Neutrophil (primary cell): ENCODE results near the gene ABCC3.

ENCODE experiments used
- H3K27ac ChIP-seq: fragments of 200-600 bp; sonication (generic); 2 replicates; pipeline ENCODE4 v1.5.1; 2016; ENCODE audit warnings: mild to moderate bottlenecking, moderate library complexity
- H3K27me3 ChIP-seq: fragments of 200-600 bp; sonication (generic); 2 replicates; pipeline ENCODE4 v1.6.0; 2016; ENCODE audit warnings: mild to moderate bottlenecking
- H3K36me3 ChIP-seq: fragments of 200-600 bp; sonication (generic); 2 replicates; pipeline ENCODE4 v1.5.1; 2017
- H3K4me1 ChIP-seq, 2 experiments: fragments of 200-600 bp in 1 of 2; sonication (generic) in 1 of 2; 1 replicate in 1 of 2; 2 replicates in 1 of 2; pipeline versions ENCODE4 v1.5.1 to v1.6.1; 2013 to 2016; ENCODE audit warnings: low read depth in 1 of 2, low read length in 1 of 2, mild to moderate bottlenecking in 1 of 2, moderate library complexity in 1 of 2; ENCODE audit not compliant: control insufficient read depth in 1 of 2, insufficient read depth in 1 of 2
- H3K4me3 ChIP-seq, 2 experiments: fragments of 200-600 bp in 1 of 2; sonication (generic) in 1 of 2; 1 replicate in 1 of 2; 2 replicates in 1 of 2; pipeline ENCODE4 v1.5.1; 2013 to 2016; ENCODE audit warnings: low read depth in 1 of 2, low read length in 1 of 2, mild to moderate bottlenecking in 1 of 2, moderate library complexity in 1 of 2
- H3K9me3 ChIP-seq: fragments of 200-600 bp; sonication (generic); 2 replicates; pipeline ENCODE4 v1.5.1; 2016
- TF ChIP-seq, protein P1 (sequence below): fragments of 200-600 bp; sonication (generic); IDR thresholded peaks from 2 replicates; pipeline ENCODE4 v1.5.1; 2016; ENCODE audit warnings: antibody characterized with exemption

Gene ABCC3

DNA sequence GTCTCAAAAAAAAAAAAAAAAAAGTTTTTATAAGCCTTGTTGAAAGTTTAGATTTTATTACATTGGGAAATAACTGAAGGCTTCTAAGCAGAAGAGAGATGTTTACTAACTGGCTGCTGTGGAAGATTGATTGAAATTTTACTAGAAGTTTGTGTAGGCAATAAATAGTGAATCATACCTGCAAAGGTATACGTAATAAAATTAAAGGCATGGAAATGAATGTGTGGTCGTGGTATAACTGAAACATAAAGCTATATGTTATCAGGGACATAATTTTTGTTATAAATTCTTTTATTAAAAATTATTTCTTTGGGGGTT lies 93.4 kb downstream of the ABCC3 start:
- Histone ChIP-seq H3K4me3 (no peak overlapping the region), H3K9me3 (no peaks in the 10 kb centered on the region), H3K4me1 (peaks cover 0 to 2% of the 10 kb centered on the region in 2 experiments), H3K36me3 (no peaks in the 10 kb centered on the region), H3K27me3 (no peaks in the 10 kb centered on the region), H3K27ac (no peak overlapping the region)
- TF ChIP-seq, protein P1, sequence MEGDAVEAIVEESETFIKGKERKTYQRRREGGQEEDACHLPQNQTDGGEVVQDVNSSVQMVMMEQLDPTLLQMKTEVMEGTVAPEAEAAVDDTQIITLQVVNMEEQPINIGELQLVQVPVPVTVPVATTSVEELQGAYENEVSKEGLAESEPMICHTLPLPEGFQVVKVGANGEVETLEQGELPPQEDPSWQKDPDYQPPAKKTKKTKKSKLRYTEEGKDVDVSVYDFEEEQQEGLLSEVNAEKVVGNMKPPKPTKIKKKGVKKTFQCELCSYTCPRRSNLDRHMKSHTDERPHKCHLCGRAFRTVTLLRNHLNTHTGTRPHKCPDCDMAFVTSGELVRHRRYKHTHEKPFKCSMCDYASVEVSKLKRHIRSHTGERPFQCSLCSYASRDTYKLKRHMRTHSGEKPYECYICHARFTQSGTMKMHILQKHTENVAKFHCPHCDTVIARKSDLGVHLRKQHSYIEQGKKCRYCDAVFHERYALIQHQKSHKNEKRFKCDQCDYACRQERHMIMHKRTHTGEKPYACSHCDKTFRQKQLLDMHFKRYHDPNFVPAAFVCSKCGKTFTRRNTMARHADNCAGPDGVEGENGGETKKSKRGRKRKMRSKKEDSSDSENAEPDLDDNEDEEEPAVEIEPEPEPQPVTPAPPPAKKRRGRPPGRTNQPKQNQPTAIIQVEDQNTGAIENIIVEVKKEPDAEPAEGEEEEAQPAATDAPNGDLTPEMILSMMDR: no peak

DNA sequence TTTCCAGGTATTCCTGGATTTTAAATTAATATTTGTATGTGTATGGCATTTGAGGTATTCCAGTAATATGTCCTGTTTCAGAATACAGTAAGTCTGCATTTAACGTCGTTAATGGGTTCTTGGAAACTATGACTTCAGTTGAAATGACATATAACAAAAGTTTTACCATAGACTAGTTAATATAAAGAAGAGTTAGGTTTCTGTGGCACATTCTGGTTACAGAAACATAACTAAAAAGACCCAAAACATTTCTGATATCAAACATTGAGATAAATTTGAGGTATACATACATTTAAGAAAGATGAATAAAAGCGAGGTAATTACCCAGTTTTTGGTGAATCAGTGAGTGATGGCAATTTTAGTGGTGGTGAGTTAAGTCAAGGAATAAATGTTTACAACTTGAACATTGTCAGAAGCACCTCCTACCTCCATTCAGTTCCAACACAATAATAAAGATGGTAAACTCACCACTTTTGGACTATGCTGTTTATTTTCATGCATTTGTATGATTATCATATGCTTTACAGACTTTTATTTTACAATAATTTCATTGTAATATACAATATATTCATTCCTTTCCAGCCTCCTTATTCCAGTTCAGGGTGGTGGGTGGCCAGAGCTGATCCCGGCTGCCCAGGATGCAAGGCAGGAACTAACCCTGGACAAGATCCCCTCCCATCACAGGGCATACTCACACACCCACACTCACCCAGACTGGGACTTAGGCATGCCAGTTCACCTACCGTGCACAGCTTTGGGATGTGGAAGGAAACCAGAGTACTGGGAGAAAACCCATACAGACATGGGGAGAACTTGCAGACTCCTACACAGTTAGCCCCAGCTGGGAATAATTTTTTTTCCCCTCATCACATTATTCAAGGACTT lies 94.4 kb downstream of the ABCC3 start:
- H3K4me3 ChIP-seq: no peak overlapping the region
- H3K27me3 ChIP-seq: no peaks in the 10 kb centered on the region
- H3K4me1 ChIP-seq: no peaks in the 10 kb centered on the region
- TF ChIP-seq, protein P1: no peak
- no peaks in the 10 kb centered on the region for H3K9me3 ChIP-seq
- no peaks in the 10 kb centered on the region for H3K36me3 ChIP-seq
- H3K27ac ChIP-seq: no peak overlapping the region

DNA sequence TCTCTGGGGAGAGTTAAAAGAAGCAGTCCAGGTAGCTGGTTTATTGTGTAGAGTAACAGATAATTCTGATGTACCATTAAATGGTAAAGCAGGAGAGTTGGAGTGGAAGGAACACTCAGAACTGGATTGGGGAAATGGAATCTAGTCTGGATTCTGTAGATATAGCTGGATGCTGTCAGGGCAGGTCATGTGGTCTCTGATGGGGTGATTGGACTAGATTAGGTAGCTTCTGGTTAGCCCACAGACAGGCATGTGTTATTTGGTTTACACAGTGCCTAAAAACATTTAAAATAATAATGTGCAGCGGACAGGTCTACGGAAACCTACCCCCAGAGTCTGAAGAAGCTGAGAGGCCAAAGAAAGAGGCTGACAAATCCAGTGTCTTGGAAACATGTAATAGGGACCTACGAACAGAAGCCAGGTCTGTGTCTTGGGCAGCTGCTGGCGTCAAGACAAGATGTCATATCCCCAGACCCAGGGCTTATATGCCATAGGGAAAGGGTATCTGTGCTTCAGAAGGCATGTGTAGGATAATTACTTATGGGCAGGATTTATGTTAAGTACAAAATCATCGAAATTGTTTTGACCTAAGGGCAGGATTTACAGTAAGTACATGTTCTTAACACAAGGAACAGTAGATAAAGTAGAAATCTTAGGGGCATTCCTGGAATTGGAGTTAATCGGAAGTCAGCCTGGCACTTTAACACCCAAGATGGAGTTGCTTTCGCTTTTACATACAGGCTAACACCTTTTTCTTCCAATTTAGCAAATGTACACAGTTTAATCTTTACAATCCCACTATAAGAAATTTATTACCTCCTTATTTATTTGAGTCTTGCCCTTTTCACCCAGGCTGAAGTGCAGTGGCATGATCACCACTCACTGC lies 97.1 kb downstream of the ABCC3 start:
- H3K27ac ChIP-seq: peak overlapping the region; percentile 39
- no peaks in the 10 kb centered on the region for H3K4me1 ChIP-seq
- no peak overlapping the region for H3K4me3 ChIP-seq
- TF ChIP-seq, protein P1: no peak
- no peaks in the 10 kb centered on the region for H3K36me3 ChIP-seq
- H3K27me3 ChIP-seq: no peaks in the 10 kb centered on the region
- no peaks in the 10 kb centered on the region for H3K9me3 ChIP-seq

DNA sequence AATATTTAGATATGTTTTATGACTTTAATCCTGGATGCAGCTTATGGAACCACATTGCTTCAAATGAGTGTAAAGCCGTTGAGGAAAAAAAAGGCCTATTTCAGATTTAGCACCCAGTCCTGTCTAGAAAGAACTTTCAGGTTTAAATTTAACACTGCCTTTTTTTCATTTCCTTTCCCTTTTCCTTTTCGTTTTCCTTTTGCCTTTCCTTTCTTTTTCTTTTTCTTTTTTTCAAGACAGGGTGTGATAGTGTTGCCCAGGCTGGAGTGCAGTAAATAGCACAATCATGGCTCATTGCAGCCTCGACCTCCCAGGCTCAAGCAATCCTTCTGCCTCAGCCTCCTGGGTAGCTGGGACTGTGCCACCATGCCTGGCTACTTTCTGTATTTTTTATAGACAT lies 100.6 kb downstream of the ABCC3 start:
- TF ChIP-seq, protein P1: no peak
- Histone ChIP-seq H3K27ac (no peak overlapping the region), H3K4me3 (no peak overlapping the region), H3K4me1 (no peaks in the 10 kb centered on the region), H3K27me3 (no peaks in the 10 kb centered on the region), H3K36me3 (peaks cover 21% of the 10 kb centered on the region), H3K9me3 (no peaks in the 10 kb centered on the region)

DNA sequence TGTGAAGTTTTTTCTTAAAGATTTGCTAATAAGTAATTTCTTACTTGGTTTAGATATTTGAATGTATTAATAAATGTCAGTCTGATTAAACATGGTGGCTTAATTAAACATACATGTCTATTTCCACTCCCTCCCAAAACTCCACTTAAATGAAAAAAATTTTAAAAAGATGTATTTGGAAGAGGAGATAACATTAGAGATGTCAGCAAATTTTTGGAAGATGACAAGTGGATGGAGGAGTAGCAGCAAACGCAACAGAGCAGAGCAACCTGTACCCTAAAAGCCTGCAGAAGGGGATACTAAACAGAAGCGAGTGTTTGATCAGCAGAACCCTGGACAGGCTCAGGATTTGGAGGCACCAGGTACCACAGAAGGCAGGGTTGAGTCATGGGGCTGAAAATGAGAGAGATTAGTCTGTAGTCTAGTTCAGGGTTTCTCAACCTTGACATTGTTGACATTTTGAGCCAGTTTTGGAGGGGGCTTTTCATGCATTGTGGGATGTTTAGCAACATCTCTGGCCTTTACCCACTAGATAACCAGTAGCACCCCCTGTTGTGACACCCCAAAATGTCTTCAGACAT lies 102.5 kb downstream of the ABCC3 start:
- H3K4me3 ChIP-seq: no peak overlapping the region
- peaks cover 40% of the 10 kb centered on the region for H3K36me3 ChIP-seq
- H3K27ac ChIP-seq: no peak overlapping the region
- TF ChIP-seq, protein P1: no peak
- H3K4me1 ChIP-seq: no peaks in the 10 kb centered on the region
- H3K27me3 ChIP-seq: no peaks in the 10 kb centered on the region
- H3K9me3 ChIP-seq: no peaks in the 10 kb centered on the region
